HG03066 (cell line): Measurements from ENCODE around the gene AKAP9.
A peak's percentile ranks its signal among the peaks of the same experiment; 100 is the strongest.
"Not testable (repeated sequence)": the region's sequence is repeated elsewhere in the genome, so short reads cannot be mapped to it uniquely, and the experiment has no call there.

Experiments
- ATAC-seq: cut with Tn5 transposase; IDR thresholded peaks from one replicate; pipeline ENCODE4 v1.9.1; 2021; ENCODE audit warnings: low read depth; ENCODE audit not compliant: unreplicated experiment

Gene AKAP9

DNA sequence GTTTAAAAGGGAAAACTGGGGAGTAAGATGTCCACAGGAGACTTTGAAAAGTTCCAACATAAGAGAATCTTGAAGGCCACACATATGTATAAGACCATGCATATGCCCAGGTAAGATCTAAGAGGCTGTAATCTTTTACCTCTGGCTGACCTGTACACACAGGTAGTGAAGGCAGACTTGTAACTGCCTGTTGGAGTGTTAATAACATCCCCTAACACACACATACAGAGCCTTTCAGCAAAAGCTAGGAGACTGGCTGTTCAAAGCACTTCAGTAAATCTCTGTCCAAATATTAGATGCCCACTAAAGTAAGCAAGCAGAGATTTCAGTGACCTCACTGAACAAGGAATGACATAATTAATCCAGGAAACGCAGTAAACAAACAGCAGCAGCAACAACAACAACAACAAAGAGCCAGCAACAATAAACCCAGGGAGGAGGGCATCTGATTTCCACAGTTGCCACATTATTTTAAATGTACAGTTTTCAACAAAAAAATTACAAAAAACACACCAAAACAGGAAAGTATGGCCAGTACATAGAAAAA, 178.6 kb downstream of the AKAP9 start:
- no peak for ATAC-seq

DNA sequence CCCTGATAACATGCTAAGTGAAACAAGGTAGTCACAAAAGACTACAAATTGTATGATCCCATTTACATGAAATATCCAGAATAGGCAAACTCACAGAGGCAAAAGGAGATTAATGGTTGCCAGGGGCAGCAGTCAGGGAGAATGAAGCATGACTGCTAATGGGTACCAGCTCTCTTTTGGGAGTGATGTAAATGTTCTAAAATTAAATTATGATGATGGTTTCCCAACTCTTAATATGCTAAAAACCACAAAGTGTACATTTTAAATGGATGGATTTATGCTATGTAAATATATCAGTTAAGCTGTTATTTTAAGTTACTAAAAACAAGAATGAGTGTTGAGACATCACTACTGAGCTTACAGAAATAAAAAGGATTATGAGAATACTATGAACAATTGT, 181.0 kb downstream of the AKAP9 start:
- ATAC-seq, result no peak

DNA sequence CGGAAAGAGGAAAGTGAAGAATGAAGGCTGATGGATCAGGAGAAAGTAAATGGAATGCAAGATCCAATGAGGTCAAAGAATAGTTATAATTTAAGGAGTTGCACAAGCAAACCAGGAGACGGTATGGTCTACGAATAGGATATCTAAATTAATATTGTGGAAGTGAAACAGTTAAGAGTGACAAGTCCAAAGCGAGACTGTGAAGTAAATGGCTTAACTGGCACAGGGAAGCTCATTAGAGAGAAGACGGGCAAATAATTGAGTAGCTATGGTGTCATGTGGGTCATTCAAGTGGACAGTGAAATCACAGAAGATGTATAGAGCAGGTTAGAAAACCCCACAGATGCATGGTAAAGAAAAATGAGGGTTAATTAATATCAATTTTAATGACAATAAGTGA, 190.4 kb downstream of the AKAP9 start:
- no peak for ATAC-seq

DNA sequence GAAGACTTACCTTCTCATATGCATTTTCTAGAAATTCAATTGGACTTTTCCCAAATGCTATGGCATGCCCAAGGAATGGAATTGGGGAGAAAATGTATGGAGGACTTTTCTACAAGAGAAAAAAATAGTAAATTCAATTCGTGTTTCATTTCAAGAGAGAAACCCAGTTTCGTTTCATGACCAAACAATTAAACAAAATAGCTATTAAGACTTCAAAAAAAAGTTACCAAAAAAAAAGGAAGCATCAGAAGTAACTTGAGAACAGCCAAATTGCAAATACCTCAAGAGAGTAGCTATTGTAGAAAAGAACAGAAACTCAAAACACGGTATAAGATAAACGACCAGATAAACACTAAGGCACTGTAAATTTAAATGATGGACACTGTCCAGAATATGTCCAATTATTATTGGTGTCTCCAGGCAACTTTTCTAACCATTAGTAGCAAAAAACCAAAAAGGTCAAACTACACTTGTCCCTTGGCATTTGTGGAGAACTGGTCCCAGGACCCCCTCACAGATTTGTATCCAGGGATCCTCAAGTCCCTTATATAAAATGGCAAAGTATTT, 191.2 kb downstream of the AKAP9 start:
- no peak for ATAC-seq

DNA sequence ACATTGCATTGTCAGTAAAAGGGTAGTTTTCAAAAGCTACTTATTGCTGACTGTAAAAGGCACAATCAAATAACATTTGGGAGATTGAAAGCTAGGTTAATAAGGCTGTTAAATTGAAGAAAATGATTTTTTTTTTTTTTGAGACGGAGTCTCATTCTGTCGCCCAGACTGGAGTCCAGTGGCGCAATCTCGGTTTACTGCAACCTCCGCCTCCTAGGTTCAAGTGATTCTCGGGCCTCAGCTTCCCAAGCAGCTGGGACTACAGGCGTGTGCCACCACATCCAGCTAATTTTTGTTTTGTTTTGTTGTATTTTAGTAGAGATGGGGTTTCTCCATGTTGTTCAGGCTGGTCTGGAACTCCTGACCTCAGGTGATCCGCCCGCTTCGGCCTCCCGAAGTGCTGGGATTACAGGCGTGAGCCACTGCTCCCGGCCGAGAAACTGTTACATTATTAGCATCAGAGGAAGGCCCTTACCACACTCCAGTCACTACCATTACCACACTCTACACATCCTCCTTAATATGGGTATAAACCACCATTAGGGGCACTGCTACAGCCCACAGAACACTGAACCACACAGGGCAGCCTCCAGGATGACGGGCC, 192.6 kb downstream of the AKAP9 start:
- ATAC-seq, result peak; percentile 17

DNA sequence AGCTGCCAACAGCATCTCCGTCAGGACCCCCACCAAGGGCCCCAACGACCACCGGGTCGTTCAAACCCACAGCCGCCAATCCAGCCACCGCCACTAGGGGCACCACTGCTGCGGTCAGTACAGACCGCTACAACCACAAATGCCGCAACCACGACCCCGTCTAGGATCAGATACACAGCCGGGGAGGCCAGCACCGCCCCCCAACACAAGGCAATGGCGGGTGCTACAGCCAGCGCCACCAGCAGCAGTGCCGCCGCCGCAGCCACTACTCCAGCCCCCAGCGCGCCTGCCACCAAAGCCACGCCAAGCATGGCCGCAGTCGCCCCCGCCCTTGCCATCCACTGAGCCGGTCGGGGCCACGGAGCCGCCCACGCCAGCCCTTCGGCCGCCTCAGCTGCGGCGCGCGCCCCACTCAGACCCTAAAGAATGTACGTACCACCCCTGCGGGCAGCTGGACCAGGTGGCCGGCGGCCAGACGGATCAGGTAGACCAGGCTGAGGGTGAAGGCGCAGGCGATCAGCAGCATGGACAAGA, 193.1 kb downstream of the AKAP9 start:
- peak; percentile 28 for ATAC-seq

DNA sequence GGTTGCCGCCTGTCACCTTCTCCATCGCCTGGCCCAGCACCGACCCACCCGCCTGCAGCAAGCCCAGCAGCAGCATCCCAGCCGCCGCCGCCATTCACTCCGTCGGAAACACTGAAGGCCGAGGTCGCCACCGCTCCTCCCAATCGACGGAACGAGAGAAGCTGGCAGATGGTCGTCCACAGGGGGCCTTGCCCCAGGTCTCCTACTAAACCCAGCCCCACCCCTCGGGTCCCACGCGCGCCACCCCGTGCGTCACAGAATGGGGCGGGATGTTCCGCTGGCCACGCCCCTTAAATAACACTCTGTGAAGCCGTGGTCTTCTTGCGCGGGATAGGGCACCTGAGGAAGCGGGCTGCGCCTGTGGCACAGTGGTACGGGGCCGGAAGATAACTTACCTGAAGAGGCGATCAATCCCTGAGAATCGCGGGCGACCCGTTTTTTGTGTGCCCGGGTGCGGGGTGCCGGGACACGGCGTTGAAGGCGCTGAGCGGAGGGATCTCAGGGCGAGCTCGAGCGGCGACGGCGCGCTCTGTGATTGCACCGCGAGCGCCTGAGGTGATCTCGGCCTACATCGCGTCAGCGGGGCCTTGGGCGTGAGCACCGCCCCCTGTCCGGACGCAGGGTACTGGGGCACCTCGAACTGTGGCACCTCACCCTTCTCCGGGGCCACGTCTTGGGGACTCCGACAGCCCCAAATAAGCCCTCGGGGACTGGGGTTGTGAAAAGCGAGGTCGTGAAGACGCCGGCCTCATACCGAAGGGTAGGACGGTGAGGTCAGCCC, 193.8 kb downstream of the AKAP9 start, which contains the start of gene CYP51A1:
Gene CYP51A1, minus strand, starts transcription at position 207 of the 781 bp plus-strand sequence. Its CDS starts 113 bp downstream, at position 94.
- peak; percentile 80 for ATAC-seq

DNA sequence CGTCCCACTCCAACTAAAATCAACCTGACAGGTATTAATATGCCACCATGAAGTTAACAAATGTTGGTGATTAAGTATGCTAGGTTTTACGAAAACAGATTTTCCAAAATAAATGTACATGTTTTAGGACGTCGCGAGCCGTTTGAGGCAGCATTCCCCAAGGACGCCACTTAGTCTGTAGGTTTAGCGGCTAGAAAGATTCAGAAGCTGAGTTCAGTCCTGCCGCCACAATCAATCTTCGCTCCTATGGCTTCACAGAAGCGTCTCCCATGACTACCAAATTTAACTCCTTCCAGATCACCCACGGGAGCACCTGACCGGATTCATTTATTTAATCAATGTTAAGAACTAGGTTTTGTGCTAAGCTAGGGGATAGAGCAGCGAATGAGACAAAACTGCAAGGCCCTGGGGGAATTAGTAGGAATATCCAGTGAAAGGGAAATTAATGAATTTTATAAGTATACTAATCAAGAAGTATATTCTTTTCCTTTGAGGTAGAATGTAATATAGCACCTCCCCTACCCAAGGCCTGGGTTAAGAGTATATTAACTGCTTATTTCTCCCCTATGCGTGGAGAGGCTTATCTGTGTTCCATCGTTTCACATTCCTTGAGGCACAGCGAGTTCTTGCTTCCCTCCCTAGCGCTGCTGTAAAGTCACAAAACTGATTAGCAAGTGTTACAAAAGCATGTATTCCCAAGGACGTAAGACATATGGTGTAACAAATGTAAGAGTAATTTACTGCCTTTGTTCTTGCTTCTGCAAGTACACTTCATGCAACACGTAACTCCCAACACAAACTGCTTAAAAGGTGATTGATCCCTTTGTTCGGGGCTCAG, 194.6 kb downstream of the AKAP9 start:
- ATAC-seq, result no peak

DNA sequence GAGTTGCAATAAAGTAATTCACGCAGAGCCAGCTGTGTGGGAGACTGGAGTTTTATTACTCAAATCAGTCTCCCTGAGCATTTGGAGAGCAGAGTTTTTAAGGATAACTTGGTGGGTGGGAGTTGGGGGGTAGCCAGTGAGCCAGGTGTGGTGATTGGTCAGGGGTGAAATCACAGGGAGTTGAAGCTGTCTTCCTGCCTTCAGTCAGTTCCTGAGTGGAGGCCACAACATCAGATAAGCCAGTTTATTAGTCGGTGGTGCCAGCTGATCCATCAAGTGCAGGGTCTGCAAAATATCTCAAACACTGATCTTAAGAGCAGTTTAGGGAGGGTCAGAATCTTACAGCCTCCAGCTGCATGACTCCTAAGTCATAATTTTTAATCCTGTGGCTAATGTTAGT, 196.9 kb downstream of the AKAP9 start:
- ATAC-seq, result no peak

DNA sequence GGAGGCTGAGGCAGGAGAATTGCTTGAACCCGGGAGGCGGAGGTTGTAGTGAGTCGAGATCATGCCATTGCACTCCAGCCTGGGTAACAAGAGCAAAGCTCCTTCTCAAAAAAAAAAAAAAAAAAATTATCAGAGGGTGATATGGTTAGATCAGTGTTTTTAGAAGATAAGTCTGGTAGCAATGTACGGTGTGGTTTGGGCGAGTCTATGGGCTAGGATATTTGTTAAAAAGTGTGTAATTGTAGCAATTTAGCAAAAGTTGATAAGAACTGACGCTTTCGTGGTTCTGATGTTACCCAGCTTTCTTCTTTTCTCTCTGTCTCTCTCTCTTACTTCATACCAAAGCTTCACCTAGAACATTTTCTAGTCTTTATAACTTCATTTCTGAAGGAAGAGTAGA, 200.5 kb downstream of the AKAP9 start:
- ATAC-seq, result no peak

DNA sequence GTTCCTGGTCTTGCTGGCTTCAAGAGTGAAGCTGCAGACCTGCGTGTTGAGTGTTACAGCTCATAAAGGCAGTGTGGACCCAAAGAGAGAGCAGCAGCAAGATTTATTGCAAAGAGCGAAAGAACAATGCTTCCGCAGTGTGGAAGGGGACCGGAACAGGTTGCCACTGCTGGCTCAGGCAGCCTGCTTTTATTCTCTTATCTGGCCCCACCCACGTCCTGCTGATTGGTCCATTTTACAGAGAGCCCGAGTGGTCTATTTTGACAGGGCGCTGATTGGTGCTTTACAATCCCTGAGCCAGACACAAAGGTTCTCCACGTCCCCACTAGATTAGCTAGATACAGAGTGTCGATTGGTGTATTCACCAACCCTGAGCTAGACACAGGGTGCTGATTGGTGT, 202.1 kb downstream of the AKAP9 start:
- not testable (repeated sequence) for ATAC-seq

DNA sequence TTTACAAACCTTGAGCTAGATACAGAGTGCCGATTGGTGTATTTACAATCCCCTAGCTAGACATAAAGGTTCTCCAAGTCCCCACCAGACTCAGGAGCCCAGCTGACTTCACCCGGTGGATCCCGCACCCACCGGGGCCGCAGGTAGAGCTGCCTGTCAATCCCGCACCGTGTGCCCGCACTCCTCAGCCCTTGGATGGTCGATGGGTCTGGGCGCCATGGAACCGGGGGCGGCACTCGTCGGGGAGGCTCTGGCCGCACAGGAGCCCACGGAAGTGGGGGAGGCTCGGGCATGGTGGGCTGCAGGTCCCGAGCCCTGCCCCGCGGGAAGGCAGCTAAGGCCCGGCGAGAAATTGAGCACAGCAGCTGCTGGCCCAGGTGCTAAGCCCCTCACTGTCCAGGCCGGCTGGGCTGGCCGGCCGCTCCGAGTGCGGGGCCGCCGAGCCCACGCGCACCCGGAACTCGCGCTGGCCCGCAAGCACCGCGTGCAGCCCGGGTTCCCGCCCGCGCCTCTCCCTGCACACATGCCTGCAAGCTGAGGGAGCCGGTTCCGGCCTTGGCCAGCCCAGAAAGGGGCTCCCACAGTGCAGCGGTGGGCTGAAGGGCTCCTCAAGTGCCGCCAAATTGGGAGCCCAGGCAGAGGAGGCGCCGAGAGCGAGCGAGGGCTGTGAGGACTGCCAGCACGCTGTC, 202.7 kb downstream of the AKAP9 start:
- ATAC-seq, result not testable (repeated sequence)

DNA sequence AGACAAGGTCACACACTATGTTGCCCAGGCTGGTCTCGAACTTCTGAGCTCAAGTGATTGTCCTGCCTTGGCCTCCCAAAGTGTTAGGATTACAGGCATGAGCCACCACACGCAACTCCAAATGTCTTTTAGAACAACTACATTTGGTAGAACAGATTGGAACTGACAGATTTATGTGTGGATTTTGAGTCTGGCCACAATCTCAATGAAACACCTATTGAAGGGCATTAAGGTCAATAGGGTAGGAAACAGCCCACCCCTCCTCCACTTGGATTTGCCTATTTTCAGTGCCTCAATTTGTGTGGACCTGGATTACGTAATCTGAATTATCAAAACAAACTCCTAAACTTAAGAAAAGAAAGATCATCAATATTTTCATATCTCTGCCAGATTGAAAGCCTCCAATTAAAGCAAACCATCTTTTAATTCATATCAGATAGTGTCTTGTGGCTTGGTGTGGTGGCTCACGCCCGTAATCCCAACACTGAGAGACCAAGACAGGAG, 209.1 kb downstream of the AKAP9 start:
- ATAC-seq, result no peak

DNA sequence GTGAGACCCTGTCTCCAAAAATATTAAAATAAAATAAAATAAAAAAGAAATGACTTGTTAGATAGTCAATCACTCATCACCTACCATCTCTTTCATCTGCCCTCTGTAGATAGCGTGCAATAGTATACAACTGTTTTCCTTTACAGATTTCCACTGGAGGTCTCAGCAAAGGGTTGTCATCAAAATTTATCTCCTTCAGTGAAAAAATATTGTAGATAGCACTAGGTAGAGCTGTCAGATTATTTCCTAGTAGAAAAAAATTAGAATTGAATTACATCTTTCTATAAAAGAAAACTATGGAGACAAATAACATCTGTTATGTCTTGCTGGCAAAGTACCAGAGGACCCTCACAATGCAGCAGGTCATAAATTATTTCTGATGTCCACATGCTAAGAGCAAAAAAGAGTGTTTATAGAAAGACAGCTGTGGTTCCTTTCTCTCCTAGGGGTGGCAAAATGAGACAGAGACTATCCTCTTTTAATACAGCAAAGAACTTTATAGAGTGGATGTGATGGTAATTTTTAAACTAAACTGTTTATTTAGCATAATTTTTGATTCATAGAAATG, 209.9 kb downstream of the AKAP9 start:
- ATAC-seq, result no peak

DNA sequence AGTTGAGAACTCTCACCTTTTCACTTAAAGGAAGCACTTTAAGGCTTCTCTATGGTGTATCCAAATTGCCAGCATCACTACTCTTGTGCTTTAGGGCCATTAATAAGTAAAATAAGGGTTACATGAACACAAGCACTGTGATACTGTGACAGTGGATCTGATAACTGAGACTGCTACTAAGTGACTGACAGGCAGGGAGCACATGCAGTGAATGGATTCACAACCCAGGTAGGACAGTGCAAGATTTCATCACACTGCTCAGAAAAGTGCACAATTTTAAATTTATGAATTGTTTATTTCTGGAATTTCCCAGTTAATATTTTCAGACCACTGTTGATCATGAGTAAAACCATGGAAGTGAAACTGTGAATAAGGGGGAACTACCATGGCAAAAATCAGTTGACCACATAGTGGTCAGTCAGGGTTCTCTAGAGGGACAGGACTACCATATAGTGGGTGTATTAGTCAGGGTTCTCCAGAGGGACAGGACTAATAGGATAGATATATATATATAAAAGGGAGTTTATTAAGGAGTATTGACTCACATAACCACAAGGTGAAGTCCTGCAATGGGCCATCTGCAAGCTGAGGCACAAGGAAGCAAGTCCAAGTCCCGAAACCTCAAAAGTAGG, 214.6 kb downstream of the AKAP9 start:
- no peak for ATAC-seq

DNA sequence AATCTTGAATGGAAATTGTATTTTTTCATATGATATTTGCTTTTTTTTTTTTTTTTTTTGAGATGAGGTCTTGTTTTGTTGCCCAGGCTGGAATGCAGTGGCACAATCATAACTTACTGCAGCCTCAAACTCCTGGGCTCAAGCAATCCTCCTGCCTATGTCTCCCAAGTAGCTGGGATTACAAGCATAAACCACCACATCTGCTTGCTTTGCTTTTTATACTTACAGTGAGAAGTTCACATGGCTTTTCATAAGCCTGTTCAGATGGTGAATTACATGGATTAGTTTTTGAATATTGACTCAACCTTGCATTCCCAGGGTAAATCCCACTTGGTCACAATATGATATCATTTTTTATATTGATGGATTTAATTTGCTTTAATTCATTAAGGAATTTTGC, 216.3 kb downstream of the AKAP9 start:
- no peak for ATAC-seq

DNA sequence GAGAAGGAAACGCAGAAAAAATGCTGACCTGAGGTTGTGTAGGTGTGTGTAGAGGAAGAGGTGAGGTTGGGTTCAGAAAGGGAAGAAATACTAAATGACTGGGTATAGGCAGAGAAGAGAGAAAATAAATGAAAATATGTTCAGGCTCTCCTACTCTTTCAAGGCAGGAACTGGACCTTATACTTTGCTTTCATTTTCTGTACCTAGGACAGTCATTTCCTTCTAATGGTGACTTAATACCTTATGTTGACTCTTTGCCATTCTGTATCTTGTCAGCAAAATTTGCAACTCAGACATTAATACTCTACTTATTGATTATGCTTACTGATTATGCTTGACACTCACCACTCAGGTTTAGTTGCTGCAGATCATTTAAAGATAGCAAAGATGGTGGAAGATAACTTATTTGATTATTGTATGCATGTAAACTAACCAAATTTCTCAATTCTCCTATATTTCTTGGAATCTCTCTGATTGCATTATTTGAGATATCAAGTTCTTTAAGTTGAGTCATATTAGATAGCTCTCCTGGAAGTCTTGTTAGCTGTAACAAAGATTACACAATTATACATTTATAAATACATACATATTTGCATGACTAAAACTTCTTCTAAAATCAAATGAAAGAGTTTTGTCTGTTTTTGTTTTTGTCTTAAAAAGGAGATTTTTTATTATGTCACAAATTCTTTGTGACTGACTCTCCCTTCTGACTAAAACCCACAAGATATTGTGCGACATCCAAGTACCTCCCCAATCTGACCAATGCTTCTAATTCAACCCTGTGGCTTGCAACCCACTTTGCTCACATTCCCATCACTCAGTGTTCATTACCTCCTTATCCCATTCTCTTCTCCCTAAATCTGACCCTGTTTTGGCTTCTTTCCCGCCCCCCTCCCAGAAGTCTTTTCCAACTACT, 218.3 kb downstream of the AKAP9 start:
- no peak for ATAC-seq
